ENCODE results near the gene TSC22D4.
A peak's percentile ranks its signal among the peaks of the same experiment; 100 is the strongest.

The TSC22D4 gene

DNA sequence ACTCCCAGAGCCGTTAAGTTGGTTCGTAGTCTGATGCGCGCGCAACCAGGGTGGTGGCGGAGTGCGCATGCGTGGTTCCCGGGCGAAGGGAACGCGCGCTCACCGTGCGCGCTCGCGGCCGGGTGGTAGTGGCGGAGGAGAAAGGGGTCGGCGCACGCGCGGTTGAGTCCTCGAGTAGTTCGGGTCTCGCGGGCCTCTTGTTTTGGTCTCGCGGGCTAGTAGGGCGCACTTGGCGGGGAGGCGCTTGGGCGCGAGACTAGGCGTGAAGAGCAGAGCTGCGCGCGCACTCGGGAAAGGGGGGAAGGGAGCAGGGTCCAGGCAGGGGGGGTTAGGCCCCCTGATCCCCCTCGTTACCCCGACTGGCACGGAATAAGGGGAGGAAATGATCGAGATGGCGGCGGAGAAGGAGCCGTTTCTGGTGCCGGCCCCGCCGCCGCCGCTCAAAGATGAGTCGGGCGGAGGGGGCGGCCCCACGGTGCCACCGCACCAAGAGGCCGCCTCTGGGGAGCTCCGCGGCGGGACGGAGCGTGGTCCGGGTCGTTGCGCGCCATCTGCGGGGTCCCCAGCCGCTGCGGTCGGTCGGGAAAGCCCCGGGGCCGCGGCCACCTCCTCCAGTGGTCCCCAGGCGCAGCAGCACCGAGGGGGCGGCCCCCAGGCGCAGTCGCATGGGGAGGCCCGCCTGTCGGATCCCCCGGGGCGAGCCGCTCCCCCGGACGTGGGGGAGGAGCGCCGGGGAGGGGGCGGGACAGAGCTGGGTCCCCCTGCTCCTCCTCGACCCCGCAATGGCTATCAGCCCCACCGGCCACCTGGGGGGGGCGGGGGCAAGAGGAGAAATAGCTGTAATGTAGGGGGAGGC lies 49.1 kb downstream of the TSC22D4 start, which contains the start of gene MEPCE:
Gene MEPCE, plus strand, starts transcription at position 195 of the 856 bp plus-strand sequence. Its CDS starts 188 bp downstream, at position 383.
- DNase-seq = peak; percentile 77 to 98 (median 93)

DNA sequence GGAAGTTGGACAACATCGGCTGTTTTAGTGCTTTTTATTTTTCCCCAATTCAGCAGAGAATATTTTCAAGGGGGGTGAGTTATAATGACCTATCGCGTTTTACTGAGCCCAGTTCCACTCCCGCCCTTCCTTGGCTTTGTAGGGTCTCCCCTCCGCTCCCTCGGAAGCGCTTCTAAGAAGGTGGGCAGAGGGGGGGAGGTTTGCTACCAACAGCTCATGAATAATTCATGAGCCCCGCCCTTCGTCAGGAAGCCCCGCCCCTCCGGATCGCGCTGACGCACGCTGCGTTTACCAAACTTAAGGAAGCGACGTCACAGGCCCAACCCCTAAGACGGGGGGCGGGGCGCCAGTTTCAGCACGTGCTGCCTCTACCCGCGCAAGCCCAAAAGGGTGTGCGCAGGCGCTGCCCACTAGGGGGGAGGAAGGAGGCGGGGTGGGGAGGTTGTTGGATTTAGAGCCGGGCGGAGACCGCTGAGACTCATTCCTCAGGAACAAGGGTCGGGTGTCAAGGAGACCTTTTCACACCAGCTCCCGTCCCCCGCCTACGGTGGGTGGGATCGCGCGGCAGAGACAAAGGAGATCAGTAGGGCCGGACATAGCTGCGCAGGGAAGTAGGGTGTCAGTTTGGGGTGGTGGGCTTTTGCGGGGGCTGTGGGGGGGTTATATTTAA lies 49.9 kb downstream of the TSC22D4 start:
- DNase-seq = peak; percentile 92 to 100 (median 99)

DNA sequence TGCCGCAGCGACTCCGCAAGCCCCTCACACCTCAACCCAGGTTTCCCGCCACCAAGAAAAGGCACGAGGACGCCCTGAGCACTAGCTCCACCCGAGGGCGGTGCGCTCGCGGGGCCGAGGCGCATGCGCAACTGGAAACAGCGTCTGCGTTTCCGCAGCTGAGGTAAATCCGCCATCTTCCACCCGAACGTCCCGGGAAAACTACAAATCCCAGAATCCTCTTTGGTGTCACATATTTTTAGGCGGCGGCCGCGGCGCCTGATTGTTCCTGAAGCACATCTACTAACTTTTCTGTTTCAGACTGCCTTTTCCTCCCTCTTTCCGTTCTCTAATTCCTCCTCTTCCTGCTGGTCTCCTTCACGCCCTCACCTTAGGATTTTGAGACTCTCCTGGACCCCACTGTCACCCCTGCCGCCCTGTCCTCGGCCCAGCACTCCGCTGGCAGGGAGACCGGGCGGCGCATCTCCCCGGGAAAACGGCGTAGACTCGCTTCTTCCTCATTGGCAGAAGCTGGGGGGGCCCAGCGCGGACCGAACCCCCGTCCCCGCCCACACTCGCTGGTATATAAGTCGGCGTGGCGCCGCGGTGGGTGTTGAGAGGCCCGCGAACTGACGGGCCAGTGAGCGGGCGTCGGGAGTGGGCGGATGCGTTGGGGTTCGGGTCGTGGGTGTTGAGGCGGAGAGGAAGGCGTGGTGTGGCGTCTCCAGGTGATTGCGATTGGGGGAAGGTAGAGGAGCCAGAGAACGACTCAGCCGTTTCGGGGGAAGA lies 50.6 kb downstream of the TSC22D4 start, which contains the start of gene ZCWPW1:
Gene ZCWPW1, minus strand, starts transcription at position 505 of the 768 bp plus-strand sequence. CDS start 8,054 bp downstream, outside the sequence.
- peak; percentile 76 to 99 (median 92) for DNase-seq

DNA sequence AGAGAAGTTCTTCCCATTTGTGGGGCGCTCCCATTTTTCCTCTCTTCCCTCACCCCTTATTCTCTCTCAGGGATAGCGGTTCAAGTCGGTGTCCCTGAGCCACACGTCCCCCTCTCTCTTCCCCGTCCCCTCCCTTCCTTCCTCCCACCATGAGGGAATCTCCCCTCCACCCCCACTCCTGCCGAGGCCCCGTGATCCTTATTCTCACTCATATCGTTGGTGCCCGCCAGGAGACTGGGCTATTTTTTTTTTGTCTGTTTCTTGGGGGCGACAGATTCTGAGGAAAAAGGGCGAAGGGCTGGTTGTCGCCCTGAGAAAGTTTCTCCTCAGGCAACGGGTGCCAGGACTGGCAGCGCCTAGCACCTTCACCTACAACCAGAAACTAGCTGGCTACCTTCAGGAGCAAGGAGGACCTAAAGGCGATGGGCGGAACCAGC lies 51.2 kb downstream of the TSC22D4 start:
- DNase-seq = no peak

DNA sequence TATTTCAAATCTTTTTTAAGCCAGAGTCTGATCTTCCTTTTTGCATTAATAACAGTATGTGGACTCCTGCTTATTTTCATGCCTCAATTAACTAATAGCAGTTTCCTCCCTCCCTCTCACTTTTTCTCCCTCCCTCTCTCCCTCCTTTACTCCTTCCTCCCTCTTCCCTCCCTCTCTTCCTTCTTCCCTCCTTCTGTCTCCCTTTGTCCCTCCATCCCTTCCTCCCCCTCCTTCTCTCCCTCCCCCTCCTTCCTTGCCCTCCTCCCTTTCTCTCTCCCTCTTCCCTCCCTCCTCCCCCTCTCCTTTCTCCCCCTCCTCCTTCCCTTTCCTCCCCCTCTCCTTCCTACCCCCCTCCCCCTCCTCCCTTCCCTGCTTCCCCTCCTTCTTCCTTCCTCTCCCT lies 52.5 kb downstream of the TSC22D4 start:
- DNase-seq = no peak

DNA sequence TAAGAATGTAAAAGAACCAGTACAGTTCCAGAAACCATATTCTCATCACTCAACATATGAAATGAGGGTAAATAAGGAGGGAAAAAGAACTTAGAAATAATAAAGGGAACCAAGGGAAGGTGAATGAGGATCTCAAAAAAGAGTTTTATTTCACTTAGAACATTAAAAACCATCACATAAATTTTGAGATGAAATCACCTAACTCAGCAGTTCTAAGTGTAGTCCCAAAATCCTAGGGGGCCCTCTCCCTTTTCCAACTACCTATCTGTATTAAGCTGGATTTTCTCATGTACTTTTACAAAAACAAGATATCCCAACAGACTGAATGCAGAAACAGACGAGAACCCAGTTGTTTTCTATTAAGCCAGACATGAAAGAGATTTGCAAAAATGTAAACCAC lies 53.7 kb downstream of the TSC22D4 start:
- no peak for DNase-seq

DNA sequence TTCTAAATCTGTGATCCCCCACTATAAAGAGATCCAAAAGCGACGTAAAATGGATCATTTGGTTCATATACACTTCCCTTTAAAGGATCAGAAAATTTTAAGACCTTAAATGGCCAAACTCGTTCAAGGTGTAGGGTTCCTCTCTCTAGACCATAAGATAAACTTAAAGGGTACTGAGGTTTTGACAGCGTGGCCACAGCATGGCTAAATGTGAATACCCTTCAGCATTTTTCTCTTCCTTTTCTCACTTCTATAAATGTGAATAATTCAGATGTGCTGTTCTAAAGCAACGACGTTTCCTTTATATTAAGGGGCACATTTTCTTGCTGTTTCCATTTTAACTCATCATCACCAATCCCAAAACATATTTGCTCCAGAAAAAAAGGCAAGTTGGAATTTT lies 55.7 kb downstream of the TSC22D4 start:
- no peak for DNase-seq

DNA sequence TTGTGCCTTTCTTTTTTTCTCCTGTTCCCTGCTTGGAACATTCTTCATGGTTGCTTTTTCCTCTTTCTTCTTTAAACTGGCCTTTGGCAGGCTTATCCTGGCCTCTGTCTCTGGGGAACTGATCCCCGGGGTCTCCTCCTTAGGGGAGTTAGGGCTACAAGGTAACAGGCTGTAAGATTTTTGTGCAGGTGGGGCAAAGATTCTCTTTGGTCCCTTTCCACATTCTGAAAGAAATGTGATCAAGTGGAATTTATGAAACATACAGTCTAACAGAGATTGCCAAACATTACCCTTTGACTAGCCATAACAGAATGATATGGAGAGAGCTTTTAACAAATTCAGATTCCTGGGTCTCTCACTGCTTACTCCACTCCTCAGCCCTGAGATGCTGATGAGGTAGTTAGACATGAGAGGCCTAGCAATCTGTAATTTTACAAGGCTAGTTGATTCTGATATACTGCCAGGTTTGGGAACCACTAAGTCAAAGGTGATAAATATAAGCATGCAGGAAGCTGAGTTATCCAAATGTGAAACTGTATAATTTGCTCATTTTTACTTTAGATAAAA lies 59.3 kb downstream of the TSC22D4 start:
- no peak for DNase-seq

DNA sequence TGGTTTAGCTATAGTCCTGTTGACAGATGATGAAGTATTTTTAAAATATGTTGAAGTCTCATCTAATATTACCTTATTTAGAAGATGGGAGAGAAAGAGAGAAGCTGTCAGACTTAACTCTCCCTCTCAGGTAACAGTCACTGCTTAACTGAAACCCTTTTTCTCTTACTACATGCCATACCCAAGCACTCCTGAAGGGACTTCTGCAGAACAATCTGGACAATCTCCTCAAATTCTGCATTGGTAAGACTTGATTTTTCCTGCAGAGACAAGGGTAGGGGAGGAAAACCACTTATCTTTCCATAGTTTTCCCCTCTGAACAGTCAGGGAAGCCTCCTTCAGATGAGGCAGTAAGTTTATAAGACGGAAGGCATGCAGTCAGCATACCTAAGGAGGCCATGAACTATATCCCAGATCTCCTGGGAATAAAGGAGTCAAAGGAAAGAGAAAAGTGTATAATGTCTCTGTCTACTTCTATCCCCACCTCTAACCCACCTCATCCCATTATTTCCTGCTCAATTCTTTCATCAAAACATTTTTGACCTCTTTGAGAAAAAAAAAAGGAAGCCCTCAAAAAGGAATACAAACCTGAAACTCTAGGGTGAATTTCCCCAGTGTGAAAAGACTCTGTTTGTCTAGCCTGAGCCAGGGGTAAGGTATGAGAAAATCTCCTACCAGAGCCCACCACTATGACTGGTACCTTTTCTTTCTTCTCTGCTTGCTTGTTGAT lies 59.9 kb downstream of the TSC22D4 start:
- no peak for DNase-seq

Measured in hypothalamus (tissue), 51 donors.